A204.1 (cell line): Measurements from ENCODE around the gene S100A10.

Experiments
- FAIRE-seq: peaks from 2 replicates; lab custom pipeline; 2012; peaks lifted over from hg19 to GRCh38; lab: Jason Lieb, UNC

The S100A10 gene

DNA sequence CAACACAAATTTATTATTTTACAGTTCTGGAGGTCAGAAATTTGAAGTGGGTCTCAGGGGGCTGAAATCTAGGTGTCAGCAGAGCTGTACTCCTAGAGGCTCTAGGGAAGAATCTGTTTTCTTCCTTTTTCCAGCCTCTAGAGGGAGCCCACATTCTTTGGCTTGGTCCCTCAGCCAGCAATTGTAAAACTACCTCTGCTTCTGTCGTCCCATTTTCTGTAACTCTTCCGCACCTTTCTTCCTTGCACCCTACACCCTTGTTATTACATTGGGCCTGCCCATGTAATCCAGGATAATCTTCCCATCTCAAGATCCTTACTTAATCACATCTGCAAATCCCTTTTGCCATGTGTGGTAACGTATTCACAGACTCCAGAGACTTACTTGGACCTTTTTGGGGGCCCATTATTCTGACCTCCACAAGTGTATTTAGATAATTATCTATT lies 59.6 kb downstream of the S100A10 start:
- FAIRE-seq: peak; percentile 39
